ENCODE measurements around the gene PHLDA2.

The PHLDA2 gene

DNA sequence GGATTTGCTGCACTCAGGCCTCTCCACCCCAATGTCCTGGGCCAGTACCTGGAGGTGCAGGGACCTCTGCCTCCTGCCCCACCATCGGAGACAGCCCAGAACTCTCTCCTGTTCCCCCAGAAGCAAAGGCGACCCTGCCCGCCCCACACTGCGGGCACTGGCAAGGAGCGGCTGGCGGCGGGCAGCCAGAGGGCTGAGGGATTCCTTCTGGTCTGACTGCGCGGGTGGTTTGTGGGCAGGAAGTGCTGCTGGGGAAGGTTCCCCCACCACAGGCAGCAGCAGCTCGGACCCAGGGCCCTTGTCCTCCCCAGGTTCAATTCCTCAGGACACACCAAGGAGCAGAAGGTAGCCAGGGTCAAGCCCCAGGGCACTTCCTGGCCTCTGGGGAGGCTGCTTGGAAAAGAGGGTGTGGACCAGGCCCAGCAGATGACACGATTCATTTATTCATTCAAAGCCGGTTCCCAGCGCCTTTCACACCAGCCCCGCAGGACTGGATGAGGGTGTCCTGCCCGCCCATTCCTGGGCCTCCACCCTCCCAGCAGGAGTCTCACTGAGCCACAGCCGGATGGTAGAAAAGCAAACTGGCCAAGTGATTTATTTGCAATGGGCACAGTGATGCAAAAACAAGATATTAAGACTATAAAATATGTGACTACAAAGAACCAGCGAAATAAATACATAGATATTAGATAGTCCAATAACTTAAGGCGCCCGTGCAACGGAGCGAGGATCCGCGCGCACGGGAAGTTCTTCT is 1.2 kb downstream of the PHLDA2 start:
- DNase-seq = no peak

DNA sequence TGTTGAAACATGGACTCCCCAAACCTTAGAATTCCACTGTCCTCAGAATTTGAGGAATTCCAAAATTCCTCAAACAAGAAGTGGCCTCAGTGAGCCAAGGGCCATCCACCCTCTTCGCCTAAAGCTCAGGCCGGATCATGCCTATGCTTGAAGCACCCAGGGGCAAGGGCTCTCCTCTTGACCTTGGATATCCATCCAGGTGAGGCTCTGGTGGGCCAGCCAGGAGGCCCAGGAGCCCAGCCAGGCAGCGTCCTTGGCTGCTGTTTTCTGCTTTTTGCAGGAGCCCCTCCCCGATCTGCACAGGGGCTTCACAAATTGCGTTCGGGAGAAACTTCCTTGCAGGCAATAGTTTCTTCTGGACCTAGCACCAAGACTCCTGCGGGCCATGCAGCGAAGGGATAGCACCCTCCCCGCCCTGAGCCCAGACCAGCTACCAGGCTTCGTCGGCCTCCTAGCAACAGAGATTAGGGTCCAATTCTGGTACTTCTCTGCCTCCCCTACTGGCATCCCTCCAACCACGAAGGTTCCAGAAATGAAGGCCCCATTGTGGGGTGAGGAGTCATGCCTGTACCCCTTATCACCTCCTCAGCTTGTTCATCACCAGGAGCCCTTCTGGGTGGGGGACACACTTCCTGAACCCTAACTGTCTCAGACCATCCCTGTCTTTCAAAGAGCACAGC is 2.0 kb downstream of the PHLDA2 start:
- no peak for DNase-seq

DNA sequence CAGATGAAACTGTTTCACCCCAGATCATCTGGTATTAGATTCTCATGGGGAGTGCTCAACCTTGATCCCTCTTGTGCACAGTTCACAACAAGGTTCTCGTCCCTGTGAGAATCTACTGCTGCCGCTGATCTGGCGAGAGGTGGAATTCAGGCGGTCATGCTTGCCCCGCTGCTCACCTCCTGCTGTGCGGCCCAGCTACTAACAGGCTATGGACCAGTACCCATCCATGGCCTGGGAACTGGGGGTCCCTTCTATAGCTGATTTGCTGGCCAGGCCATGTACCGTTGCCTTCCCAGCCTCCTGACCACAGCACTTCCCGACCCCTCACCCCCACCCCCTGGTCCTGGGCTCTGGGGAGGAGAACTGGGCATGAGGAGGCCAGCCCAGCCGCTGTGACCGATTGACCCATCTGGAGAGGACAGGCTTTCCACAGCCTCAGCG is 2.6 kb downstream of the PHLDA2 start:
- no peak for DNase-seq

DNA sequence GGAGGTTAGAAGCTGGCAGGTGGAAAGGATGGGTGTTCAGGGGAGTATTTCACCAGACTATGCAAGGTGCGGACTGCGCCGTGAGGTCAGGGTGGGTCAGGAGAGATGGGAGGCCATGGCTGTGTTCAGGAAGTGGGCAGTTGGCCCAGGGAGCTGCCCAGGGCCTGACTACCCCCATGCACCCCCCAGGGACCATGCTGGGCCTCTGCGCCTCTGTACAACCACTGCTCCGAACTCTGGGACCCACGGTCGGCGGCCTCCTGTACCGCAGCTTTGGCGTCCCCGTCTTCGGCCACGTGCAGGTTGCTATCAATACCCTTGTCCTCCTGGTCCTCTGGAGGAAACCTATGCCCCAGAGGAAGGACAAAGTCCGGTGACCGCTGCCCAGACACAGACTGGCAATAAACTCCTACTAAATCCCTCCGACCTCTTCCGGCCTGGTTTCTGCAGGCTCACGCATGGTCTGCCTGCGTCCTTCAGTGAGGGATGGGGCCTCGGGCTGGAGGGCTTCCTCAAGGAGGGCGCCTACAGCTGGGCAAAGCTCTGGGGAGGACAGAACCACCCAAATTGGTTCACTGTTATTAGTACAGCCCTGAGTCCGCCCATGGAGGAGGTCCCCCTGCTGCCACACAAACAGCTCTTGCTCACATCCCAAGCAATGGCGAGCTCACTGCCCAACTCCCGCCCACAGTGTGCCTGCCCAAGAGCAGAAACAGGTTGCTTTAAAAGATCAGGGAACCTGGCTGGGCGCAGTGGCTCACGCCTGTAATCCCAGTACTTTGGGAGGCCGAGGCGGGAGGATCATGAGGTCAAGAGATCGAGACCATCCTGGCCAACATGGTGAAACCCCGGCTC is 4.2 kb downstream of the PHLDA2 start:
- no peak for DNase-seq

DNA sequence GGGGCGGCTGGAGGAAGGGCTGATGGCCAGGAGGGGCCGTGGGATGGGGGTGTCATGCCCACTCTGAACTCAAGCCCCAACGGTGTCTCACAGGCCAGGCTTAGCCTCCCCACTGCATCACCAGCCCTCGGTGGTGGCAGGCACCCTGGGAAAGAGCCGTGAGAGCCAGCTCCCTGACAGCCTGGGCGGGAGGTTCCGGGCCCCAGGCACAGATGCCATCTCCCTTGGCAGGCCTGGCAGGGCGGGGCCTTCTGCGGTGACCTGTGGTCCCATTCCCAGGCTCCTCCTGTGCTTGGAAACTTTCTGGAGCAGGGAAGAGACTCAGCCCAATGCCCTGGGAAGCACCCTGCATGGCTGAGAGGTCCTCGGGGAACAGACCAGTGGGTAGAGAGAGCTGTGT is 4.8 kb downstream of the PHLDA2 start:
- DNase-seq = no peak

DNA sequence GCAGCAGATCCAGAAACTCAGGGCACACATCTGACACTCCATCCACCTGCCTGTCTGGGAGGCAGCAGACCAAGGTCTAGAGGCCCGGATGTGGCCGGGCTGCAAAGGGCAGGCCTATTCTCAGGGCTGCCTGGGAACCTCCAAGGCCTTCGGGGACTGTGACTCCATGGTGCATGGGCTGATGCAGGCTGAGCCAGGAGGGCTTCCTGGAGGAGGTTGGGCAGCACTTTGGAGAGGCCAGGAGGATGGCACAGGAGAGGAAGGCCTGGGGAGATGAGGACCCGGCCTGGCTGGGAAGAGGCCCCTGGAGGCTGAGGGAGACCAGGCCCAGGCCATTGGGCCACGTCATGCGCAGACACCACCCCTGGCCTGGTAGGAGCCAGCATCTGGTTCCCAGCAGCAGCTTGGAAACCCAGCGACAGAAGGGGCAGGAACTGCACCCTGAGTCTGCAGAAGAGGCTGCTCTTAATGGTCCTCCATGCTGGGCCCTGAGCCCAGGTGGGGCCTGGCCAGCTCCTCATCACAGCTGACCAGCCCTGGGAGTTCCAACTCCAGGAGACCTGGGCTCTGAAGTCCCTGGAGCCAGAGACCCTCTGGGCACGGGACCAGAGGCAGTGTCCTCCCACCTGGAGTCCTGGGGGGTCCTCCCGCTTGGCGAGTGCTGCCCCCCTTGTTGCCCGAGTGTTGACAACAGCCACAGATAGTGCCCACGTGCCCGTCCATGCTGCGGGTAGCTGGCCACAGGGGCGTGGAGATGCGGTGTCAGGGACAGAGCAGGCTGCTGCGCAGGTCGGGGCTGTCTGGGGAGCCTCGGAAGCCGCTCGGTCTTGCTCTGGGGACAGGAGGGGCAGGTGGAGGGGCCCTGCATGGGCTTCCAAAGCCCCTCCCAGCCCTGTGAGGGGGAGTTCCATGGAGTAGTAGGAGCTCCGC is 5.5 kb downstream of the PHLDA2 start:
- no peak for DNase-seq

DNA sequence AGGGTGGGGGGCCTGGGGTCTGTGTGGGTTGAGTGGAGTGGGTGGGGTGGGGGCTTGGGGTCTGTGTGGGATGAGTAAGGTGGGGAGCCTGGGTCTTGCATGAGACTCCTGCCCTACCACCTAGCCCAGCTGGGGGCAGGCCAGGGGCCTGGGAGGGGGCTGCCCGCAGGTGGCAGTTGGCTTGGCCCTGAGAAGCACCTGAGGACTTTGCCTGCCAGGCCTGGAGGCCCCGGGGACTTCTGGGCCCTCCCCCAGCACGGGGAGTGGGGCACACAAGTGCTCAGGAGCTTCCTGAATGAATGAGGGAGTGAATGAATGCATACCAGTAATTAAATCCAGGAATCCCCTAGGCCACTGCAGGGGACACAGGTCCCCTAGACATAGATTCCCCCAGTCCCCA is 6.6 kb downstream of the PHLDA2 start:
- DNase-seq = no peak

DNA sequence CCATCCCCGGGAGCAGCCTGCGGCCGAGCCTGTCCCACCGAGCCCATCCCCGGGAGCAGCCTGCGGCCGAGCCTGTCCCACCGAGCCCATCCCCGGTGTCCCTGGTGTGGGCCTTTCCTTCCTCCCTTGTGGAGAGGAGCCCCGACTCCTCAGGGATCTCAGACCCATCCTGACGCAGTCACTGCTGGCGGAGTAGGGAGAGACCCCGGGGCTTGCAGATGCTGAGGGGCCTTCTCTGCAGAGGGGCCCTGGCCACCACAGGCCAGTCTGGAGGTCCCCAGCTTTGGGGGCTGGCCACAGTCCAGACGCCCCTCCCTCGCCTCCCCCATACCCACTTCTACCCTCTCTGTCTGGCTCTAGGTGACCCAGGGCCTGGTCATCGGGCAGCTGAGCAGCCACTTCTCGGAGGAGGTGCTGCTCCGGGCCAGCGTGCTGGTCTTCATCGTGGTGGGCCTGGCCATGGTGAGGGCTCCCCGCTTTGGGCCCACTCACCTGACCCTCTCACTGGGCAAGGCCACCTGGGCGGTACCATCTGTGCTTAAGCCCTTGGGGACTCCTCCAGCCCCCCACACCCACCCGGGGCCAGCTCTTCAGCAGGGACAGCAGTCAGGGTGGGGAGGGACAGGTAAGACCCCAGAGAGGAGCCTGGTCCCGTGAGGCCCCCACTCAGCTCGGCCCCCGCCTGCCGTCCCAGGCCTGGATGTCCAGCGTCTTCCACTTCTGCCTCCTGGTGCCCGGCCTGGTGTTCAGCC is 7.3 kb downstream of the PHLDA2 start:
- no peak for DNase-seq

DNA sequence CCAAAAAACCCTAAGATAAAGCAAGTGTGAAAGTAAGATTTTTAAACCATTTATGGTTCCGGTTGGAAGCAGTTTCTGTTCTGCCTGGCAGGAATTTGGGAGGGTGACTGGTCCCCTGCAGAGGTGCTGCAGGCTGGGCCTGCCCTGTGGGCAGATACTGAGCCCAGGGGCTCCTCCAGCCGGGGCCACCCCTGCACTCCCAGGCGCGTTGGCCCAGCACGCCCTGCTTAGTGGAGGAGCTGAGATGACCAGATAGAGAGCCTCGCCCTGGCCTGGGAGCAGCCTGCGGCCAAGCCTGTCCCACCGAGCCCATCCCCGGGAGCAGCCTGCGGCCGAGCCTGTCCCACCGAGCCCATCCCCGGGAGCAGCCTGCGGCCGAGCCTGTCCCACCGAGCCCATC is 8.0 kb downstream of the PHLDA2 start:
- no peak for DNase-seq

DNA sequence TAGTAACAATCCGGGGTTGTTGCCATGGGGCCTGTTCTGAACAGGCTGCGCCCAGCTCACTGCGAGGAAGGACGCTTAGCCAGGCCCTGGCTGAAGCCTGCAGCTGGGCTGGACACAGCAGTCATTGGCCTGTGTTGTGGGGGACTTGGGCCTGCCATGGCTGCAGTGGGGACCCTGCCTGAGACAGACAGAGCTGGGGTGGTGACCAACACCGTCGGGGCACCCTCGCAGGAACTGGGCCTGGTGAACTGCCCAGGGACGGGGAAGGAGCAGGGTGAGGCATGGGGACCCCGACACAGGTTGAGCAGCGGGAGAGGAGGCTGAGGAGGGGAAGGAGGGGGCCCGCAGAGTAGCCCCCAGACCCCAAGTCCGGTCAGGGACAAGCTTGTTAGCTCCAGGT is 8.9 kb downstream of the PHLDA2 start:
- no peak for DNase-seq

DNA sequence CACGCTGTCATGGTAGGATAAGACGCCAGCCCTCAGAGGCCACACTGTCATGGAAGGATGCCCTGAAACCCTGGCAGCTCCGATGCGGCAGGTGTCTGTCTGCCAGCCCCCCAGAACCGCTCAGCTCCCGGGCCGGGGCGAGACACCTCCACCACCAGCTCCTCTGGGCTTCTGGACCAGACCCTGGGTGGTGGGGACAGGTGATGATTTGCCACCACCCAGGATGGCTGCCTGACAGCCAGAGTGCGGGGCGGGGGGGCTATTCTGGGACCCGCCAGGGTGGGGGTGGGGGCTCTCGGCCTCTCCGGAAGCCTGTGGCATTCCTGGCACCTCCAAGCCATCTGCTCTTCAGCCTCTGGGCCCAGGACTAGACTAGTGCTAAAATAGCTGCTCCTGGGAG is 9.4 kb downstream of the PHLDA2 start:
- DNase-seq = no peak

DNA sequence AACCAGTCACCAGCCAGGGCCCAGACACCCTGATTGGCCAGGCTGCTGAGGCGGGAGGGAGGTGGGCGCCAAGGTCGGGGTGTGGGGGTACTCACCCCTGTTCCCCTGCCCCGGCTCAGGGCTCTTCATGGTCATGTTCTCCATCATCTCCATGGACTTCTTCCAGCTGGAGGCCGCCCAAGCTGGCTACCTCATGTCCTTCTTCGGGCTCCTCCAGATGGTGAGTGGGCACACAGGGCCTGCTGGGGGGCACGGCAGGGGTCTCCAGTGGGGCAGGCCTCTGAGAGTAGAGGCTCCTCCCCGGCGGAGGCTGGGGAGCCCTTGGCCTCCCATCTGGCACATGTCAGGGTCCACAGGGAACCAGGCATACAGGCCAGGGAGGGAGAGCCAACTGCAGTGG is 10.0 kb downstream of the PHLDA2 start:
- DNase-seq = no peak

DNA sequence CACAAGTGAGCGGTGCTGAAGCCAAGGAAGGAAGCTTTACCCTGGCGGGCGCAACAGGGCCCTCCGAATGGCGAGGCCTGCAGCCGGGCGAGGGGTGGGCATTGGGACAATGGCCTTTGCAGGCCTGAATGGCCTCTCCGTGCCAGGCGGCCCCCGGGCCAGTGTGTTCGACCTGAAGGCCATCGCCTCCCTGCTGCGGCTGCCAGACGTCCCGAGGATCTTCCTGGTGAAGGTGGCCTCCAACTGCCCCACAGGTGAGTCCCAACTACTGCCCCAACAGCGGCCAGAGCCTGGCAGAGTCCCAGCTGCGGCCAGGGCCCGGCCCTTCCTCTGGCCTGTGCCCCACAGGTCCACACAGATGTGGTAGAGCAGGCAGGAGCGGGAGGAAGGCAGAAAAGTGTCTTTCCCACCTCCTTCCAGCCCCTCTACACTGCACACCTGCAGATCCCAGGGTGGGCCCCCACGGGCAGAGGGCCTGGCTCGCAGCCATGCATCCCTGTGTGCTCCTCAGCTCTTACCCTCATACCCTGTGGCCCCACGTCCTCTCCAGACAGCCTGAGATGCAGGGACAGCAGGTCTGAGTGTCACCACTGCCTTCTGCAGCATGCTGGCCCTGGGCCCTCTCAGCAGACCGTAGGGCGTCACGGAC is 11.3 kb downstream of the PHLDA2 start:
- DNase-seq = no peak

DNA sequence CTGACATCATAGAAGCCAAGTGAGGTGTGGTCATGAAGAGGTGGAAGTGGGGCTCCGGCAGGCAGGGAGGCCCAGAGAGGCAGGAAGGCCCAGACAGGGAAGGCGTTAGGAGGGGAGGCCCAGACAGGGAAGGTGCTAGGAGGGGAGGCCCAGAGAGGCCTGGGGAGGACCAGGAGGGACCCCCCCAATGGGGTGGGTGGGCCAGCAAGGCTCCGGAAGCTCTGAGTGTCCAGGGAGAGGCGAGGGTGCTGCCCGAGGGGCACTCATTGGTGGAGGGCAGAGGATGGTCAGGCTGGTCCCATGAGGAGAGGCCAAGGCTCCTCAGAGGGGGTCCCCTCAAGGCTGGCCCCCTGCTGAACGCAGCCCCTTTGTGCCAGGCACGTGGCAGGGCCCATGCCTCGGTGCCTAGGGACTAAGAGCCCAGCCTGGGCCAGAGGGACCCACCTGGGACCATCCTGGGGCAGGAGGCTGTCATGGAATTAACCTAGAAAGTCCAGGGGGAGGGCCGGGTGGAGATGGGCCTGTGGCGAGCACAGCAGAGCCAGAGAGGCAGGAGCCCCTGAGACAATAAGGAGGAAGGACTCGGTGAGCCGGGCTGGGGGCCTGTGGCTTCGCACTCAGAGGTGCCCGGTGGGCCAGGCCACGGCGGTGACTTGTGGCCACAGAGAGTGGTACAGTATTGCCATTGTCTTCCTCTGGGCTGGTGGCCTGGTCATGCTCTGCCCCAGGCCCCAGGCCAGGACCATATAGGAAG is 12.2 kb downstream of the PHLDA2 start:
- DNase-seq = no peak

DNA sequence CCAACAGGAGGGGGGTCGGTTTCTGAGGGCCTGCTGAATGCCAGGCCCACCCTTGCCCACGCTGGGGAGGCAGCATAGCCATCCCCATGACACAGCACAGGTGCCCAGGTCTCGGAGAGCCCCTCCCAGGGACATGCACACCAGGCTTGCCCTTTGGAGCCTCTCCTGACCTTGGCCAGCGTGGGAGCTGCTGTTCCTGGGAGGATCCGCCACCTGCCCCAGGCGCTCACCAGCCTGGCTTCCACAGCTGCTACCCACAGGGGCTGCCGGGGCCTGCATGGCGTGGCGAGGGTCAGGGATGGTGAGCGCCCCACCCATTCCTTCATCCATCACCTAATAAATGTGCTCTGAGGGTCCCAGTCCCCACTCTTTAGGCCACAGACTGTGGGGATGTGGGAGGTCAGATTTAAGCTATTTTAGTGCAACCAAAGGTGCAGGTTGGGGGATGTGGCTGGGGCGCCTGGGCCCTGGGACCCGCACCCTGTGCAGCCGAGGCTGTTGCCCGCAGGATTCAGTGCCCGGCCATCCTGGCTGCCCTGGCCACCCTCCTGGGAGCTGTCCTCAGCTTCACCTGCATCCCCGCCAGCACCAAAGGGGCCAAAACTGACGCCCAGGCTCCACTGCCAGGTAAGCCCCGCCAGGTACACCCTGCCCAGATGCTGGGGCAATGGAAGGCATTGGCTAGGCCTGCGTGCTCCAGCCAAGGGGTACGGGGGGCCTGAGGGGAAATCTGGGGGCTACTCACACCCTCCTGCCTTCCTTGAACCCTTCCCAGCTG is 12.9 kb downstream of the PHLDA2 start:
- DNase-seq = no peak

DNA sequence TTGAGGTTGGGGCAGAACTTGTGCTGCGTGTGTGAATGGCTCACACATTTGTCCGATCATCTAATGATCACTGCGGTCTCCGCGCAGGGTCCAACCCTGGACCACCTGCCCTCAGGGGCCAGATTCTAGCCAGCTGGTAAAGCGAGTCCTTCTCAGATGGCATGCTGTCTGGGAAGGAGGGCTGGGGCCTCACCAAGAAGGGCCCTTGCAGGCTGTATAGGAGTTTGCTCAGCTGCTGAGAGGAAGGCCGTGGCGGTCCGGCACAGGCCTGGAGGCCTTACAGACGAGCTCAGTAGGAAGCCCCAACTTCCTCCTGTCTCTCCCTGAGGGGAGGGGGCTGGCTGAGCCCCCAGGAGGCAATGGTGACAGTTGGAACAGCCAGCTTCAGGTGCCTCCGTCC is 13.7 kb downstream of the PHLDA2 start:
- DNase-seq = no peak

DNA sequence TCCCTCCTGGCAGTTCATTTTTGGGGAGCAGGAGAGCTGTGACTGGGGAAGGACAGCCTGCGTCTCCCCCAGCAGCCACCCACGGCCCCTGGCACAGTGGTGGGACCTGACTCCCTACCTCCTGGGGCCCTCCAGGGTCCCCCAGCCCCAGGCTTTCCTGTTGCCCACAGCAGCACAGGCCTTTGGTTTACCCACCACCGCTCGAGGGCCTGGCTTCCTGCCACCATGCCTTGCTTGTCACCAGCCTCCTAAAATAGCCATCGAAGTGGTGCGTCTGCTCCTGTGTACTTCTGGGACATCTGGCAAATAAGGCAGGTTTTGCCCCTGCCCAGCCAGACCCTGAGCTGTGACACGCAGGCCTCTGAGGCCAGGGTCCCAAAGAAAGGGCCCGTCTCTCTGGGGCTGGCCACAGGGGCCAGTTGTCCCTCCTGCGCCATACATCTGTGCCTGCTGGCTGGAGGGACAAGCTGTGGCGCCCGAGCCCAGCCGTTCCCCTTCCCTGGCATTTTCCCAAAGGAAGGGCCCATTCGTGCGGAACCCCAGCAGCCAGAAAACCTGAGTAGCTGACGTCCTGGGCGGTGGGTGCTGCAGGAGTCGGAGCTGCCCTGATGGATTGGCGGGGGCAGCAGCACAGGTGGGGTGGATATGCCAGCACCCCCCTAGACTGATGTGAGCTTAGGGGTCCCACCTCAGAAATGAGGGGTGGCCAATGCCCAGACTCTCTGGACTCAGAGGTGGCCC is 14.6 kb downstream of the PHLDA2 start:
- no peak for DNase-seq

DNA sequence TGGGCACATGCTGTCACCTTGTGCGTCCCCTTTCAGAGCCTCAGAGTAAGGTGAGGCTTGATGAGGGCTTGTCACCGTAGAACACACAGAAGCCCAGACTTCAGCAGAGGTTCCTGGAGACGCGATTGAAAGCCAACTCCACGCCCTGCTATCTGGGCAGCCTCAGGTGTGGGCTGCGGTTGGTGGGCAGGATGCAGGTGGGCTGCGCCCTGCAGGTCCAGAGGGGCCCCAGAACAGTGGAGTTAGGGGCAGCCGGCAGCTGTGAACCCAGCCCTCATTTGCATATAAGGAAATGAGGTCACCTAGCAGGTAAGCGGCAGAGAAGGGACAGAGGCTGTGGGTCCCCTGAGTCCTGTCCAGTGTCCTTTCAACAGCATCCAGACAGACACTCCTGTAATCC is 15.4 kb downstream of the PHLDA2 start:
- DNase-seq = no peak

DNA sequence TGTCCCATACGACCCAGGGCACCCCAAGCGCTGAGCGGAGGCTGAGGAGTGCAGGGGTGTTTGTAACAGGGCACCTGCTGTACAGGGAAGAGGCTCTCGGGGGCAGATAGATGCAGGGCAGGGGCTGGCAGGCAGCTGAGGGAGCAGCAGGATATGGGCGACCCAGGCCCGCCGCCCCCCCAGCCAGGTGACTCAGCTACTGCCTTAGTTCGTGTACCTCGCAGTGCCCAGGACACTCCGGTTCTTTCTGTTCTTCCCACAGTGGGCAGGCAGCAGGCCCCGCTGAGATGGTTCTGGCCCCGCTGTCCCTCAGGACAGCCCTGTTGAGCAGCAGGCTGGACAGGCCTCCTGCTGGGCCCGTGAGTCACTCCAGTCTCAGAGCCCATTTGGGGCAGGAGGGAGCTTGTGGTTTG is 16.2 kb downstream of the PHLDA2 start:
- no peak for DNase-seq
